Vagina (tissue), 2 donors: Measurements from ENCODE around the gene NUDT3. TPM values are rescaled to one million over a fixed set of nuclear protein-coding genes. Genes with fewer than 3 reads are reported as not detected.
A peak's percentile ranks its signal among the peaks of the same experiment; 100 is the strongest.
"Not testable (repeated sequence)": the region's sequence is repeated elsewhere in the genome, so short reads cannot be mapped to it uniquely, and the experiment has no call there.

Experiments
- DNase-seq, 2 donors: peaks; one replicate each; pipeline ENCODE4 v3.0.0-alpha.2; 2017; ENCODE audit errors: extremely low spot score in 2 of 2
- H3K27ac ChIP-seq: fragments of 200-600 bp; sonication (generic); one replicate; pipeline ENCODE4 v1.5.1; 2019
- H3K27me3 ChIP-seq: fragments of 200-600 bp; sonication (generic); one replicate; pipeline ENCODE4 v1.5.1; 2019
- H3K36me3 ChIP-seq, 2 donors: fragments of 200-600 bp; sonication (generic); one replicate each; pipeline ENCODE4 v1.5.1; 2017 to 2019
- H3K4me1 ChIP-seq: fragments of 200-600 bp; sonication (generic); one replicate; pipeline ENCODE4 v1.5.1; 2019
- H3K4me3 ChIP-seq, 2 donors: fragments of 200-600 bp; sonication (generic); 1 replicate in 1 of 2; 2 replicates in 1 of 2; pipeline ENCODE4 v1.5.1; 2016 to 2019
- H3K9me3 ChIP-seq: fragments of 200-600 bp; sonication (generic); one replicate; pipeline ENCODE4 v1.5.1; 2019
- POLR2A ChIP-seq, 2 donors: fragments of 450-650 bp; IDR thresholded peaks; one replicate each; pipeline ENCODE4 v1.6.1; 2017; ENCODE audit warnings: antibody characterized with exemption in 2 of 2, mild to moderate bottlenecking in 2 of 2, moderate library complexity in 2 of 2
- POLR2AphosphoS5 ChIP-seq, 2 donors: sonication (generic); formaldehyde crosslinking; IDR thresholded peaks; one replicate each; pipeline ENCODE4 v1.9.0; 2017; ENCODE audit warnings: antibody characterized with exemption in 2 of 2, mild to moderate bottlenecking in 2 of 2, low read depth in 1 of 2; ENCODE audit not compliant: insufficient read depth in 1 of 2
- intact Hi-C: fragments of 100-400 bp; cut with DNase I; formaldehyde crosslinking; loops from one replicate; pipeline ENCODE4 v1.15.1; 2023
- total RNA-seq: library from RNA; depleted of rRNA; stranded (reverse); fragments of >200 nt; gene quantifications from one replicate; pipeline ENCODE4 v1.2.3, GENCODE V29; 2016
- TF ChIP-seq, protein P1 (sequence below), 3 experiments: fragments of 450-650 bp in 2 of 3; fragments of 200-600 bp in 1 of 3; sonication (generic) in 1 of 3; IDR thresholded peaks; one replicate each; pipeline ENCODE4 v1.5.1; 2017 to 2019; ENCODE audit warnings: antibody characterized with exemption in 3 of 3, mild to moderate bottlenecking in 2 of 3, moderate library complexity in 2 of 3

NUDT3 gene
- total RNA-seq, 1 donor from 2014 or later = 27.0 TPM

DNA sequence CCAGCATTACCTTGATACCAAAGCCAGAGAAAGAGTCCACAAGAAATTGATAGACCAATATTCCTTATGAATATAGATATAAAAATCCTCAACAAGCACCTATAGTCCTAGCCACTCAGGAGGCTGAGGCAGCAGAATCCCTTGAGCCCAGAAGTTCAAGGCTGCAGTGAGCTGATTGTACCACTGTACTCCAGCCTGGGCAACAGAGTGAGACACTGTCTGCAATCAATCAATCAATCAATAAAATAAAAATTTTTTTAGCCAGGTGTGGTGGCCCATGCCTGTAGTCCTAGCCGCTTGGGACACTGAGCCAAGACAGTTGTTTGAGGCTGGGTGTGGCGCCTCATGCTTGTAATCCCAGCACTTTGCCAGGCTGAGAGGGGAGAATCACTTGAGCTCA, 124.7 kb downstream of the NUDT3 start:
- no peak overlapping the region for H3K27ac ChIP-seq
- H3K4me3 ChIP-seq = no peak overlapping the region
- H3K27me3 ChIP-seq = no peaks in the 10 kb centered on the region
- intact Hi-C loops = no loop called here
- H3K9me3 ChIP-seq = no peaks in the 10 kb centered on the region
- H3K36me3 ChIP-seq = no peaks in the 10 kb centered on the region
- no peak for DNase-seq
- H3K4me1 ChIP-seq = no peaks in the 10 kb centered on the region
- TF ChIP-seq, protein P1, sequence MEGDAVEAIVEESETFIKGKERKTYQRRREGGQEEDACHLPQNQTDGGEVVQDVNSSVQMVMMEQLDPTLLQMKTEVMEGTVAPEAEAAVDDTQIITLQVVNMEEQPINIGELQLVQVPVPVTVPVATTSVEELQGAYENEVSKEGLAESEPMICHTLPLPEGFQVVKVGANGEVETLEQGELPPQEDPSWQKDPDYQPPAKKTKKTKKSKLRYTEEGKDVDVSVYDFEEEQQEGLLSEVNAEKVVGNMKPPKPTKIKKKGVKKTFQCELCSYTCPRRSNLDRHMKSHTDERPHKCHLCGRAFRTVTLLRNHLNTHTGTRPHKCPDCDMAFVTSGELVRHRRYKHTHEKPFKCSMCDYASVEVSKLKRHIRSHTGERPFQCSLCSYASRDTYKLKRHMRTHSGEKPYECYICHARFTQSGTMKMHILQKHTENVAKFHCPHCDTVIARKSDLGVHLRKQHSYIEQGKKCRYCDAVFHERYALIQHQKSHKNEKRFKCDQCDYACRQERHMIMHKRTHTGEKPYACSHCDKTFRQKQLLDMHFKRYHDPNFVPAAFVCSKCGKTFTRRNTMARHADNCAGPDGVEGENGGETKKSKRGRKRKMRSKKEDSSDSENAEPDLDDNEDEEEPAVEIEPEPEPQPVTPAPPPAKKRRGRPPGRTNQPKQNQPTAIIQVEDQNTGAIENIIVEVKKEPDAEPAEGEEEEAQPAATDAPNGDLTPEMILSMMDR (IDR thresholded peaks at IDR 0.05) = no peak
- TF ChIP-seq POLR2A (IDR thresholded peaks at IDR 0.05) = no peak
- TF ChIP-seq POLR2AphosphoS5 (IDR thresholded peaks at IDR 0.05; ENCODE audit: insufficient read depth in 1 of 2, low read depth in 1 of 2) = no peak

- DNase-seq, H3K27me3 ChIP-seq, H3K36me3 ChIP-seq, H3K9me3 ChIP-seq, H3K4me3 ChIP-seq, H3K4me1 ChIP-seq, H3K27ac ChIP-seq, intact Hi-C loops: not testable (repeated sequence)
These were observed 129.0 kb downstream of the NUDT3 start for GRCh38 chr6:34263484-34263883.

DNA sequence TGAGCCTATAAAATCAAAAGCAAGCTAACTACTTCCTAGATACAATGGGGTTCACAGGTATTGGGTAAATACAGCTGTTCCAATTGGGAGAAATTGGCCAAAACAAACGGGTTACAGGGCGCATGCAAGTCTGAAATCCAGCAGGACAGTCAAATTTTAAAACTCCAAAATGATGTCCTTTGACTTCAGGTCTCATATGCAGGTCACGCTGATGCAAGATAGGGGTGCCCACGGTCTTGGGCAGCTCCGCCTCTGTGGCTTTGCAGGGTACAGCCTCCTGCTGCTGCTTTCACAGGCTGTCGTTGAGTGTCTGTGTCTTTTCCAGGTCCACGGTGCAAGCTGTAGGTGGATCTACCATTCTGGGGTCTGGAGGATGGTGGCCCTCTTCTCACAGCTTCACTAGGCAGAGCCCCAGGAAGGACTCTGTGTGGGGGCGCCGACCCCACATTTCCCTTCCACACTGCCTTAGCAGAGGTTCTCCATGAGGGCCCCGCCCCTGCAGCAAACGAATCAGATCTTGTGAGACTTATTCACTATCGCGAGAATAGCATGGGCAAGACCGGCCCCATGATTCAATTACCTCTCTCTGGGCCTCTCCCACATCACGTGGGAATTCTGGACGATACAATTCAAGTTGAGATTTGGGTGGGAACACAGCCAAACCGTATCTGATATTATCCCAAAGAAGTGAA, 131.7 kb downstream of the NUDT3 start:
- H3K9me3 ChIP-seq = no peaks in the 10 kb centered on the region
- H3K4me1 ChIP-seq = no peaks in the 10 kb centered on the region
- no peaks in the 10 kb centered on the region for H3K36me3 ChIP-seq
- TF ChIP-seq POLR2AphosphoS5 (IDR thresholded peaks at IDR 0.05; ENCODE audit: insufficient read depth in 1 of 2, low read depth in 1 of 2) = no peak
- TF ChIP-seq POLR2A (IDR thresholded peaks at IDR 0.05) = no peak
- TF ChIP-seq, protein P1 (IDR thresholded peaks at IDR 0.05) = no peak
- H3K27ac ChIP-seq = no peak overlapping the region
- H3K27me3 ChIP-seq = no peaks in the 10 kb centered on the region
- no peak for DNase-seq
- intact Hi-C loops = no loop called here
- H3K4me3 ChIP-seq = no peak overlapping the region

DNA sequence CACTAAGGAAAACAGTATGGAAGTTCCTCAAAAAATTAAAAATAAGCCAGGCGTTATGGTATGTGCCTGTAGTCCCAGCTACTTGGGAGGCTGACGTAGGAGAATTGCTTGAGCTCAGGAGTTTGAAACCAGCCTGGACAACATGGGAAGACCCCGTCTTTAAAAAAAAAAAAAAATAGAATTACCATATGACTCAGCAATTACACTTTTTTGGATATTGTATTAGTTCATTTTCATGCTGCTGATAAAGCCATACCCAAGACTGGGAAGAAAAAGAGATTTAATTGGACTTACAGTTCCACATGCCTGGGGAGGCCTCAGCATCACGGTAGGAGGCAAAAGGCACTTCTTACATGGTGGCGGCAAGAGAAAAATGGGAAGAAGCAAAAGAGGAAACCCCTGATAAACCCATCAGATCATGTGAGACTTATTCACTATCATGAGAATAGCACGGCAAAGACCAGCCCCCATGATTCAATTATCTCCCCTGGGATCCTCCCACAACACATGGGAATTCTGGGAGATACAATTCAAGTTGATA, 132.9 kb downstream of the NUDT3 start:
- H3K27ac ChIP-seq = no peak overlapping the region
- DNase-seq = no peak
- H3K4me1 ChIP-seq = no peaks in the 10 kb centered on the region
- no peak overlapping the region for H3K4me3 ChIP-seq
- intact Hi-C loops = no loop called here
- H3K36me3 ChIP-seq = no peaks in the 10 kb centered on the region
- no peaks in the 10 kb centered on the region for H3K9me3 ChIP-seq
- TF ChIP-seq POLR2A (IDR thresholded peaks at IDR 0.05) = no peak
- TF ChIP-seq, protein P1 (IDR thresholded peaks at IDR 0.05) = no peak
- H3K27me3 ChIP-seq = no peaks in the 10 kb centered on the region

- intact Hi-C loops, H3K9me3 ChIP-seq, H3K4me3 ChIP-seq, H3K27ac ChIP-seq, DNase-seq, H3K27me3 ChIP-seq, H3K36me3 ChIP-seq: not testable (repeated sequence)
- peaks cover 23% of the 10 kb centered on the region for H3K4me1 ChIP-seq
These were observed 140.1 kb downstream of the NUDT3 start for GRCh38 chr6:34252395-34252794.

DNA sequence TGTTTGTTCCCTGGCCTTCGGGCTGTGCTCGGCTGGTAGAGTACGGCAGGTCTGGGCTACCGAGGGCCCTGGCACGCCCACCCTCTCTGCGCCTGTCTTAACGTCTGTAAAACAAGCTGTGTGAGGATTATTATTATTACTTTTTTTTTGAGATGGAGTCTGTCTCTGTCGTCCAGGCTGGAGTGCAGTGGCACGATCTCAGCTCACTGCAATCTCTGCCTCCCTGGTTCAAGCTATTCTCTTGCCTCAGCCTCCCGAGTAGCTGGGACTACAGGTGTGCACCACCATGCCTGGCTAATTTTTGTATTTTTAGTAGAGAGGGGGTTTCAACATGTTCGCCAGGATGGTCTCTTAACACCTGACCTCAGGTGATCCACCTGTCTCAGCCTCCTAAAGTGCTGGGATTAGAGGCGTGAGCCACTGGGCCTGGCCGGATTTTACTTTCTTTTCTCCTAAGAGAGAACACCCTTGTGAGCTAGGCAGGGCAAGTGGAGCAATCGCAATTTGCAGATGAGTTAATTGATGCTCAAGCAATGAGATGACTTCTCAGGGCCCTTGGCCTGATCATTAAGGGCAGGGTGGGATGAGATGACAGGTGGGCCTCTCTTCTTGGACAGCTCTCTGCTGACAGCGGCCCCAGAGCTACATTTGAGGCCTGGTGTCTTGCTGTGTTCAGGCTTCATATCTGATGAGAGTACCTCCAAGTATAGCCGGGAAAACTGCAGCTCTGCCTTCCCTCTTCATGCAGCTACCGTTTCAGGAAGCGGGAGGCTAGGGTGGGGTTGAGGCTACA, 142.8 kb downstream of the NUDT3 start:
- peak overlapping the region; percentile 75 to 96 for H3K4me3 ChIP-seq
- TF ChIP-seq POLR2A (IDR thresholded peaks at IDR 0.05) = no peak
- H3K27ac ChIP-seq = peak overlapping the region; percentile 99
- H3K27me3 ChIP-seq = no peaks in the 10 kb centered on the region
- no peak for DNase-seq
- H3K36me3 ChIP-seq = no peaks in the 10 kb centered on the region
- peaks cover 35% of the 10 kb centered on the region for H3K4me1 ChIP-seq
- intact Hi-C loops = loop anchor here (5.0 kb wide), 2 partner anchors 143 to 163 kb away; partner anchors contain the start of gene NUDT3
- H3K9me3 ChIP-seq = no peaks in the 10 kb centered on the region
